Adrenal gland (tissue), 12 donors: ENCODE results near the gene CMTM1. TPM values are rescaled to one million over a fixed set of nuclear protein-coding genes. Genes with fewer than 3 reads are reported as not detected.
"Not testable (repeated sequence)": the region's sequence is repeated elsewhere in the genome, so short reads cannot be mapped to it uniquely, and the experiment has no call there.

ENCODE experiments used
- DNase-seq, 7 donors: peaks; one replicate each; pipeline ENCODE4 v3.0.0-alpha.2; 2019 to 2020
- H3K27ac ChIP-seq, 5 donors: fragments of 200-600 bp; sonication (generic) in 4 of 5; 1 replicate in 3 of 5; 2 replicates in 2 of 5; pipeline versions ENCODE4 v1.5.1 to v1.8.0; 2016 to 2020; ENCODE audit warnings: mild to moderate bottlenecking in 1 of 5
- H3K27me3 ChIP-seq: fragments of 200-600 bp; 2 replicates; pipeline ENCODE4 v1.8.0; 2021
- H3K36me3 ChIP-seq, 2 donors: fragments of 200-600 bp; replicated peaks in 1 of 2; 1 replicate in 1 of 2; 2 replicates in 1 of 2; pipeline versions ENCODE4 v1.5.1 to v1.8.0; 2018 to 2022
- H3K4me1 ChIP-seq, 2 donors: fragments of 200-600 bp; replicated peaks in 1 of 2; 1 replicate in 1 of 2; 2 replicates in 1 of 2; pipeline versions ENCODE4 v1.5.1 to v1.8.0; 2018 to 2021
- H3K4me3 ChIP-seq, 4 donors: fragments of 200-600 bp; sonication (generic) in 3 of 4; one replicate each; pipeline ENCODE4 v1.5.1; 2016 to 2018
- H3K9me3 ChIP-seq, 3 donors: fragments of 200-600 bp; sonication (generic) in 1 of 3; replicated peaks in 1 of 3; 1 replicate in 2 of 3; 2 replicates in 1 of 3; pipeline versions ENCODE4 v1.5.1 to v1.8.0; 2016 to 2021
- POLR2A ChIP-seq, 2 donors: fragments of 450-650 bp; IDR thresholded peaks; one replicate each; pipeline ENCODE4 v1.6.1; 2017; ENCODE audit warnings: antibody characterized with exemption in 2 of 2, mild to moderate bottlenecking in 2 of 2, moderate library complexity in 1 of 2
- WGBS, 4 donors: extraction: QIAGEN DNeasy Blood & Tissue Kit in 2 of 4; methylation state at CpG; one replicate each; pipeline versions ENCODE4 v1.1.5 to v1.1.7; 2013 to 2017; 5-methylcytosine and 5-hydroxymethylcytosine counted together
- intact Hi-C, 2 donors: fragments of 100-400 bp; cut with DNase I; formaldehyde crosslinking; loops; one replicate each; pipeline versions ENCODE4 v1.14.1 to v1.15.0; 2022 to 2023
- polyA plus RNA-seq, 3 donors: library from polyadenylated mRNA; stranded (reverse); fragments of 200-250 nt in 2 of 3; fragments of 350-450 nt in 1 of 3; fragmentation: Illumina TruSeq in 1 of 3; extraction: RNeasy Lipid Tissue Mini Kit (QIAGEN cat#74804) in 1 of 3; gene quantifications; one replicate each; pipeline ENCODE4 v1.2.3, GENCODE V29; 2013 to 2014
- total RNA-seq, 9 donors: library from RNA; depleted of rRNA in 4 of 9; stranded (reverse); fragments of >200 nt in 4 of 9; fragments of 120-200 nt in 1 of 9; fragmentation: NEBNext Ultra II Directional in 1 of 9; extraction: Animal tissue kit (Norgen Biotek cat#: 25700) in 1 of 9; gene quantifications; one replicate each; pipeline versions ENCODE4 v1.1.0 to v1.2.4, GENCODE V29; 2013 to 2023
- TF ChIP-seq, protein P1 (sequence below), 6 experiments: fragments of 450-650 bp in 4 of 6; fragments of 200-600 bp in 2 of 6; sonication (generic) in 1 of 6; IDR thresholded peaks; 1 replicate in 5 of 6; 2 replicates in 1 of 6; pipeline versions ENCODE4 v1.5.1 to v1.8.0; 2016 to 2021; ENCODE audit warnings: antibody characterized with exemption in 6 of 6, mild to moderate bottlenecking in 2 of 6, moderate library complexity in 1 of 6
- donor health status: healthy with polysubstance abuse.
- donor health status: Bipolar disorder and iron deficiency.
- donor health status: DM: yes; HTN: yes; CAD: no.
- donor health status: DM: no; HTN: no; CAD: no.
- donor health status: DM: no; HTN: no; CAD: no.
- donor health status: DM: yes; HTN: yes; CAD: no.

Gene CMTM1
- total and polyA plus RNA-seq, 12 donors = 0.34 to 9.1 (median 2.7) TPM; not detected in 1

DNA sequence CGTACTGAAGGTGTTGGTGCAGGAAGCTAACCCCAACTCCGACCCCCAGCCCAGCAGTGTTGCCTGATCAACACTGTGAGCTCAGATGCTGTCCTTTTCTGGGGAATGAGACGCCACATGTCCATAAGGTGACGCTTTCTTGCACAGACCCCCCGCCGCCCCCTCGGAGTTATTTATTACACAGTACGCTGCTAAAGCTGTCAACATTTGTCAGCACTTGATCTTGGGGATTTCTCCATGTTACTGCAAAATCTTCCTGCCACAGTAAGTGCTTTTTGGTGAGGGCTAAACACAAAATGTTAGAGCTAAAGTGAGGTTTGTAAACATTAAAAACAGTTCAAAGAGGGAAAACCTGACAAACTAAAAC, 54.2 kb downstream of the CMTM1 start:
- Histone ChIP-seq H3K27me3 (no peaks in the 10 kb centered on the region), H3K4me3 (no peak overlapping the region), H3K4me1 (peaks cover 21 to 32% of the 10 kb centered on the region in 2 donors), H3K9me3 (no peaks in the 10 kb centered on the region), H3K27ac (no peak overlapping the region), H3K36me3 (no peaks in the 10 kb centered on the region)
- no peak for DNase-seq
- intact Hi-C loops = no loop called here
- 88 to 95% (median 93%) methylated on average over 6 to 8 of the region's 8 CpGs for WGBS, 4 donors
- TF ChIP-seq, protein P1, sequence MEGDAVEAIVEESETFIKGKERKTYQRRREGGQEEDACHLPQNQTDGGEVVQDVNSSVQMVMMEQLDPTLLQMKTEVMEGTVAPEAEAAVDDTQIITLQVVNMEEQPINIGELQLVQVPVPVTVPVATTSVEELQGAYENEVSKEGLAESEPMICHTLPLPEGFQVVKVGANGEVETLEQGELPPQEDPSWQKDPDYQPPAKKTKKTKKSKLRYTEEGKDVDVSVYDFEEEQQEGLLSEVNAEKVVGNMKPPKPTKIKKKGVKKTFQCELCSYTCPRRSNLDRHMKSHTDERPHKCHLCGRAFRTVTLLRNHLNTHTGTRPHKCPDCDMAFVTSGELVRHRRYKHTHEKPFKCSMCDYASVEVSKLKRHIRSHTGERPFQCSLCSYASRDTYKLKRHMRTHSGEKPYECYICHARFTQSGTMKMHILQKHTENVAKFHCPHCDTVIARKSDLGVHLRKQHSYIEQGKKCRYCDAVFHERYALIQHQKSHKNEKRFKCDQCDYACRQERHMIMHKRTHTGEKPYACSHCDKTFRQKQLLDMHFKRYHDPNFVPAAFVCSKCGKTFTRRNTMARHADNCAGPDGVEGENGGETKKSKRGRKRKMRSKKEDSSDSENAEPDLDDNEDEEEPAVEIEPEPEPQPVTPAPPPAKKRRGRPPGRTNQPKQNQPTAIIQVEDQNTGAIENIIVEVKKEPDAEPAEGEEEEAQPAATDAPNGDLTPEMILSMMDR (IDR thresholded peaks at IDR 0.05) = no peak
- TF ChIP-seq POLR2A (IDR thresholded peaks at IDR 0.05) = no peak

DNA sequence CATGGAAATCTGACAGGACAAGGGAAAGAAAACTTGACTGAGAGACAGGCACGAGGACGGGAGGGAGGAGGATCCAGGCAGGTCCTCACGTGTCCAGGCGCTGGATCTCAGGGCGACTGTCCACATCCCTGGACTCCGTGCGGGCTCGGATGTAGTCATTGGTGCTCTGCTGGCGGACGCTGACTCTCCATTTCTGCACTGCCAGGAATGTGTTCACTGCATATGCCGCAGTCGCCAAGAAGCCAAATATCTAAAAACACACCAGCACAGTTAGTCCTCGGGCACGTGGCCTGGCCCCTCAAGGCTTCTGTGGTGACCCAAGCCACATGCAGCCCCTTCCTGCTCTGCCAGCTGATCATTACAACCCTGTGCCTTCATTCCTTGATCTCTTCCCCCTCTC, 55.7 kb downstream of the CMTM1 start:
- WGBS, 4 donors = 90 to 96% (median 95%) methylated on average over 13 to 14 of the region's 14 CpGs
- peaks cover 15 to 22% of the 10 kb centered on the region in 2 donors for H3K4me1 ChIP-seq
- H3K4me3 ChIP-seq = no peak overlapping the region
- intact Hi-C loops = no loop called here
- TF ChIP-seq, protein P1 (IDR thresholded peaks at IDR 0.05) = no peak
- no peak for TF ChIP-seq POLR2A (IDR thresholded peaks at IDR 0.05)
- no peak for DNase-seq
- H3K27ac ChIP-seq = no peak overlapping the region
- no peaks in the 10 kb centered on the region for H3K27me3 ChIP-seq
- no peaks in the 10 kb centered on the region for H3K9me3 ChIP-seq
- H3K36me3 ChIP-seq = no peaks in the 10 kb centered on the region

DNA sequence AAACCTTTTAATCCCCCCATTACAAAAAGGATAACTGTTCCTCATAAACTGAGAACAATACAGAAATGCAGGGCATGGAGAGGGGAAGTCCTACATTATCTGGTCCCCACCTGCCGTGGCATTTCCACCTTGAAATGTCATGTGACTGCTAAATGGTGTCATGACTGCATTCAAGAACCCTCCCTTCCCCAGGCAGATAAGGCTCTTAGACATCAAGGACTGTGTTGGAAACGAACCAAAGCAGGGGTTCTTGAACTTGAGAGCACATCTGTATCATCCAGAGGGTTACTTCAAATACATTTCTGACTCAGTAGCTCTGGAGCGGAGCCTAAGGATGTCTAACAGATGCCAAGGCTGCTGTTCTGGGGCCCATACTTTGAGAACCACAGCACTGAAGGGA, 56.6 kb downstream of the CMTM1 start:
- Histone ChIP-seq H3K9me3 (no peaks in the 10 kb centered on the region), H3K36me3 (no peaks in the 10 kb centered on the region), H3K4me3 (no peak overlapping the region), H3K27ac (peak overlapping the region in 1 of 5 donors; percentile 2), H3K27me3 (no peaks in the 10 kb centered on the region), H3K4me1 (peaks cover 15% of the 10 kb centered on the region in 2 donors)
- intact Hi-C loops = no loop called here
- 28 to 52% (median 42%) methylated on average over 2 to 3 of the region's 3 CpGs for WGBS, 4 donors
- peak in 2 of 7 donors; percentile 56 to 69 for DNase-seq
- TF ChIP-seq POLR2A (IDR thresholded peaks at IDR 0.05) = no peak
- TF ChIP-seq, protein P1 (IDR thresholded peaks at IDR 0.05) = no peak

DNA sequence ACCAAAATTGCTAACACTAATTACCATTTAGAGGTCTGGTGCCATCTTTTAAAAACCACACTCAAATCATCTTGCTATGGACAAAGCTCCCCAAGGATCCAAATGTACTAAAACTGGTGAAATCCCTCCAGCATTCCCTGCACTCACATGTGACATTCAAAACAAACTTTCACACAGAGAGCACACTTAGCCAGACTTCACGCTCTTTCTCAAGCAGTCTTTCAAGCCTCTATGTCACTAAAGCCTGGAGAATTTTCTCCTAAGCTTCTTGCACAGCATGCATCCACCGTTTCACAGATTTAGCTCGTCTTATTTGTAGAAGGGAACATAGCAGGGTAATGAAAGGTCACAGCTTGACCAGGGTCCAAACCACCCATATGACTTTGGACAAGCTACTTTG, 57.5 kb downstream of the CMTM1 start:
- H3K36me3 ChIP-seq = no peaks in the 10 kb centered on the region
- no peak for DNase-seq
- H3K4me1 ChIP-seq = peaks cover 6 to 13% of the 10 kb centered on the region in 2 donors
- no peak for TF ChIP-seq POLR2A (IDR thresholded peaks at IDR 0.05)
- TF ChIP-seq, protein P1 (IDR thresholded peaks at IDR 0.05) = no peak
- WGBS, 4 donors = 93 to 100% (median 94%) methylated on average over 3 of the region's 3 CpGs
- H3K9me3 ChIP-seq = no peaks in the 10 kb centered on the region
- H3K27me3 ChIP-seq = no peaks in the 10 kb centered on the region
- H3K4me3 ChIP-seq = no peak overlapping the region
- H3K27ac ChIP-seq = no peak overlapping the region
- intact Hi-C loops = no loop called here

DNA sequence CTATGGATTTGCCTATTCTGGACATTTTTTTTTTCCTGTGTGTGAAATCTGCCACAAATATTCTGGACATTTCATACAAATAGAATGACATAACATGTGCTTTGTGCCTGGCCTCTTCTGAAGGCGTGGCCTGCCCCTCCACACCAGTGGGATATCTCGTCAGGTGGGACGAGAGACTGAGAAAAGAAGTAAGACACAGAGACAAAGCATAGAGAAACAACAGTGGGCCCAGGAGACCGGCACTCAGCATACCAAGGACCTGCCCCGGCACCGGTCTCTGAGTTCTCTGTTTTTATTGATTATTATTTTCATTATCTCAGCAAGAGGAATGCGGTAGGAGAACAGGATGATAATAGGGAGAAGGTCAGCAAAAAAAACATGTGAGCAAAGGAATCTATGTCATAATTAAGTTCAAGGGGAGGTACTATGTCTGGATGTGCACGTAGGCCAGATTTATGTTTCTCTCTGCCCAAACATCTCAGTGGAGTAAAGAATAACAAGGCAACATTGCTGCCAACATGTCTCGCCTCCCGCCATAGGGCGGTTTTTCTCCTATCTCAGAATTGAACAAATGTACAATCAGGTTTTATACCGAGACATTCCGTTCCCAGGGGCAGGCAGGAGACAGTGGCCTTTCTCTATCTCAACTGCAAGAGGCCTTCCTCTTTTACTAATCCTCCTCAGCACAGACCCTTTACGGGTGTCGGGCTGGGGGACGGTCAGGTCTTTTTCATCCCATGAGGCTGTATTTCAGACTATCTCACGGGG, 61.6 kb downstream of the CMTM1 start:
- H3K4me1 ChIP-seq, H3K27ac ChIP-seq, H3K4me3 ChIP-seq, intact Hi-C loops, H3K27me3 ChIP-seq, H3K9me3 ChIP-seq, DNase-seq, H3K36me3 ChIP-seq: not testable (repeated sequence)
- WGBS, 4 donors = 79 to 86% (median 83%) methylated on average over 17 of the region's 17 CpGs
